ENCODE data around the gene SLC27A4.

Gene SLC27A4

GRCh38 chr9:128365525-128365924, 25.2 kb downstream of the SLC27A4 start:
- no peak for DNase-seq (ENCODE audit: low spot score)

DNA sequence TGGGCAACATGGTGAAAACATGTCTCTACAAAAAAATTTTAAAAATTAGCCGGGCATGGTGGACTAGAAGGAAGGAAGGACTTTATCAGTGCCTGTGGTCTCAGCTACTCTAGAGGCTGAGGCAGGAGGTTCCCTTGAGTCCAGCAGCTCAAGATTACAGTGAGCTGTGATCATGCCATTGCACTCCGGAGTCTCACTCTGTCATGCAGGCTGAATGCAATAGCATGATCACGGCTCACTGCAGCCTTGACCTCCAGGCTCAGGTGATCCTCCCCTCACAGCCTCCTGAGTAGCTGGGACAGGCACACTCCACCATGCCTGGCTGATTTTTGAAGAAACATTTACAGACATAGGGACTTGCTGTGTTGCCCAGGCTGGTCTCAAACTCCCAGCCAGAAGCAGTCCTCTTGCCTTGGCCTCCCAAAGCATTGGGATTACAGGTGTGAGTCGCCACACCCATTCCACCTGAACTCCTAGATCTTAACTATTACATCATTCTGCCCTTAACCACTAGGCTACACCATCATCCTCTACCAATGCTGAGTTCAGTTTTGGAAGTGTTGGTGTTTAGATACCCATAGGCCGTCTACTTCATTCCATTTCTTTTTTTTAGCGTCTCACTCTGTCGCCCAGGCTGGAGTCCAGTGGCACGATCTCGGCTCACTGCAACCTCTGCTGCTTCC, 28.8 kb downstream of the SLC27A4 start:
- no peak for DNase-seq (ENCODE audit: low spot score)

GRCh38 chr9:128370367-128370751, 30.0 kb downstream of the SLC27A4 start:
- DNase-seq (ENCODE audit: low spot score), result no peak

DNA sequence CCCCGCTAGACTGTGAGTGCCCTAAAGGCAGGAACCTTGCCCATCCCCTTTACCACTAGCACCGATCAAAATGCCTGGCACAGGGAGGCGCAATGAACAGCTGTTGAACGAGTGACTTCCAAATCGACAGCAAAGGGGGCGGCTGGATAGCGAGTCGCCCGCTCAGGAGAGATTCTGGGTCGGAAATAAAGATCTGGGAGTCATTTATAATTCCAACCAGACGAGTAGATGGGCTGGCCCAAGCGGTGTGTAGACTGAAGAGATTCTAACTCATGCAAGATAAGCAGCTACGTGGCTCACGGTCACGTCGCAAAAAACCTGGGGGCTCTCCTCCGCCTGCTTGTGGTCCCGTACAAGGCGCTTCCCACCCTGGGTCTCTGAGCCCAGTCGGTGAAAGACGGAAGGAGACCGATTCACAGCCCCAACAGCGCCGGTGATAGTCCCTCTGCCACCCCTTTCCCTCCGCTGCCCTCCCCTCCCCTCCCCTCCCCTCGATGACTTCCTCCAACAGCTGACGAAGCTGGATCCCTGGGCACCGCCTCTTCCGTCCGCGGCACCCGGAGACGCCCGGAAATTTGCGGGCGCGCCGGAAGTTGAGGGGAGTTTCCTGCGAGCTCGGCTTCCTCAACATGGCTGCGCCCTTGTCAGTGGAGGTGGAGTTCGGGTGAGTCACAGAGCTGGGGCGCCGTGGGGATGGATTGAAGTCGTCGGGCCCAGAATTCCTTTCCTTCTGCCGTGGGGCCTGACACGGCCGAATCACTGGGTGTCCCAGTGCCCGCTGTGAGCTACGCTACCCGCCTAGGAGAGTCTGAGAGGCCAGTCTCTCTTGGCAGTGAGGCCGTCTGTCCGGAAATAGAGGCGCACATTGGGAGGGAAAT, 30.7 kb downstream of the SLC27A4 start, which contains the start of gene URM1:
Gene URM1, plus strand, starts transcription at position 623 of the 878 bp plus-strand sequence. Its CDS starts 7 bp downstream, at position 630.
- peak; percentile 95 for DNase-seq (ENCODE audit: low spot score)

DNA sequence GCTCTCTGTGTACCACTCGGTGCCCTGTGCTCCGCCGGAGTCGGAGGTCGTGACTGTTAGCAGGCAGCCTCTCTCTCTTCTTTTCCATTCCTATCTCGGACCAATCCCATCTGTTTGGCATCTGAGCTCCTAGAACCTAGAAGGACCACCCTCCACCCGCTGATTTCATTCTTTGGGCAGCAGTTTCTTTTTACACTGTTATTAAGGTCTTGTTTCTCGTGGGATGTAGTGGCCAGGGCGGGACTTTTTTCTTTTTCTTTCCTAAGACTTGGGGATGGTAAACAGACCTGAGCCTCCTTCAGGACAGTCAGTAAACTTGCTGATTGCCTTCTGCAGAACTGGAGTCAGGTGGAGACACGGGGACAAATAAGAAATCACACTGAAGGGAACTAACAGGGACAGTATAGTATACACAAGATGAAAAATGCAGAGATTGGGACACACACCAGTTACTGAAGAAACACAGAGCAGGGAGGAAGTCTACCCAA, 31.3 kb downstream of the SLC27A4 start:
- no peak for DNase-seq (ENCODE audit: low spot score)

- DNase-seq (ENCODE audit: low spot score), result no peak
Measured at GRCh38 chr9:128372188-128372641, 31.9 kb downstream of the SLC27A4 start.

- no peak for DNase-seq (ENCODE audit: low spot score)
Measured at GRCh38 chr9:128372784-128373183, 32.5 kb downstream of the SLC27A4 start.

GRCh38 chr9:128374221-128374675, 33.9 kb downstream of the SLC27A4 start:
- no peak for DNase-seq (ENCODE audit: low spot score)

DNA sequence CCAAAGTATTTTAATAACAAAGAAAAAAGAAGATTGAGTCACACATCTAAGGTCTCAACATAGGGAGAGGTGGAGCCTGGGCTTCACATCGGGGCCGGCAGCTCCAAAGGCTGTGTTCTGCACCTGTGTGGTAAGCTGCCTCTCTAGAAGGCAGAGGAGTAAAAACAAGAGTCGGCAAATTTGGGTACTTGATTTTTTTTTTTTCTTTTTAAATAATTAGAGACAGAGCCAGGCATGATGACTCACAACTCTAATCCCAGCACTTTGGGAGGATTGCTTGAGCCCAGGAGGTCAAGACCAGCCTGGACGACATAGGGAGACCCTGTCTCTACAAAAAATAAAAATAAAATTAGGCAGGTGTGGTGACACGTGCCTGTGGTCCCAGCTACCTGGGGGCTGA, 35.5 kb downstream of the SLC27A4 start:
- no peak for DNase-seq (ENCODE audit: low spot score)

DNA sequence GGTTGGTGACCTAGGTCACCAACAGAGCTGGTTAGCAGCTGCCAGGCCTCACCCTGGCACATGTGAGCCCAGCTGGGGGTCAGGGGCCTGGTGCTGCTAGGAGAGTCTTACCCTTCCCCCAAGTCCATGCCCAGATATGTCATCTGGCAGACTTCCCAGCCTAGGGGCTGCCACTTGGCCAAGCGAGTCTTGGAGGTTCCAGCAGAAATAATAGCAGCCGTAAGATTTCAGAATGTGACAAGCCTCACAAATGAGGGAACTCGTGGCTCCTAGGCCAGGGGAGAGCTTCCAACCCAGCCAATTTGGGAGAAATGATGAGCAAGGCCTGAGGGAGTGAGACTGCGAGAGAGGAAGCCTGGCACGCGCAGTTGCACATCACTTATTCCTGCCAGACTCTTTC, 41.9 kb downstream of the SLC27A4 start:
- DNase-seq (ENCODE audit: low spot score), result no peak

DNA sequence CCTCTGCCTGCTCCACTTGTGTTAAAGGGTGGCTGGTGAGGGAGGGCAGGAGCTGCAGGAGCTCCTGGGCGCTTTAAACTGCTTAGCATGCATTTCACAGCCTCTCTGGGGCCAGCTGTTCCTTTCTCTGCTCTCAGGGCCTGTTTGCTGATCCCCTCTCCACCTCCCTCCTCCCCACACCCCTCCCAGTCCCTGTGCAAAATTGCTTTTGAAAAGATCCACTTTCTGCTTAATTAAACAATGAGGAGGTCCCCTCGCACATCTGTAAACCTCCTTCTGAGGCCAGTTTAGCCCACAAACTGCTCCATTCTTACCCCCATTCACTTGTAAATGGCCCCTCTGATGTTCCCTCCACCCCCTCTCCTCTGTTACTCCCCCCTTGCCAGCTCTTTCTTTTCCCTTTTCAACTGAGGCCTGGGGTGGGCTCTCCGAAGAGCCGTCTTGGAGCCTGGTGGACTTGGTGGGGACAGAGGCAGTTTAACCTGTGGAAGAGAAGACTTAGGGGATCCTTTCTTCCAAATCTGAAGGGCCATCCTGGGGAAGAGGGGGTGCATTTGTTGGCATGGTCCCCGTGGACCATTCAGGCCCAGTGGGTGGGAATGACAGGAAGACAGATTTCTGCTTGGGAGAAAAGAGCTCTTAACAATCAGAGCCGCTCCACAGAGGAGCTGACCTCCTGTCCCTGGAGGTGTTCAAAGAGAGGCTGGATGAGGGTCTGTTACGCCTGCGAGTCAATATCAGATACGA, 42.9 kb downstream of the SLC27A4 start:
- DNase-seq (ENCODE audit: low spot score), result no peak

- no peak for DNase-seq (ENCODE audit: low spot score)
Measured at GRCh38 chr9:128383791-128384190, 43.5 kb downstream of the SLC27A4 start.

- no peak for DNase-seq (ENCODE audit: low spot score)
Measured at GRCh38 chr9:128384801-128385495, 44.6 kb downstream of the SLC27A4 start.

DNA sequence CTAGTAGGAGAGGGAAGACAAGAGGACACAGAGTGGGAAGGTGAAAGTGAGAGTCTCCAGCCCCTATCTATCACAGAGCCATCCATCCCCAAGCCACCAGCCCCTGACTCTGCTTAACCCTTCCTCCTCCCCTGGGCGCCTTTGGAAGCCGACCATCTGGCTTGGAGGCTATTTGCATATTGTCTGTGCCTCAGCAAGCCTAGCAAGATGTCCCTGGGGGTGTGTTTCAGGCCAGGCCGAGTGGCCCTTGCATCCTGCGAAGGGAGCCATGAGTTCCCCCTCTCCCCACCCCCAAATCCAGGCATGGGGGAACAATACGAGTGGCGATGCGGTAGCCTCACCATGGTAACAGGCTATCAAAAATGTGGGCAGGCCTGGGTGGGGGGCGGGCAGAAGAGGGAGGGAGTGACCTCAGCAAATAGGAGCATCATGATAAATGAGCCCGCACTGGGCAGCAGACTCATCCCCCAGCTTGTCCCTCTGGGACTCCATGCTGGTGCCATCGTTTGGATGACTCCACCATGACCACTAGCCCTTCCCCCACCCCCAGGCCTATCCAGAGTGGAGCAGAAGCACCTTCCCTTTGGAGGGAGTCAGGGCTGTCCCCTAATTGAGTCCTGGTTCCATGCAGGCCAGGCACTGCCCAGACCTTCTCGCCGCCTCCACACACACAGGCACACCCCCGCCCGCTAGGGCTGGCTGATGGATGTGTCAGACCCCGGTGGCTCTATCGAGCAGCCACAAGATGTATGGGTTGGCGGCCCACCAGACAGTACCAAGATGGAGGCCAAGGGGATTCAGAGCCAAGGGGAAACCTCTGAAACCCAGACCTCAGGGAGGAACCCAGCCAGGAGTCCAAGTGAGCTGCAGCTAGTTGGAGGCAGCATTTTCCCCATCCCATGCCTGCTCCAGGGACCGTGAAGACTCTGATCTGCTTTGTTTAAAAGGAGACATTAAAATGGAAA, 45.5 kb downstream of the SLC27A4 start:
- DNase-seq (ENCODE audit: low spot score), result no peak

- DNase-seq (ENCODE audit: low spot score), result no peak
Measured at GRCh38 chr9:128388150-128388549, 47.8 kb downstream of the SLC27A4 start.

DNA sequence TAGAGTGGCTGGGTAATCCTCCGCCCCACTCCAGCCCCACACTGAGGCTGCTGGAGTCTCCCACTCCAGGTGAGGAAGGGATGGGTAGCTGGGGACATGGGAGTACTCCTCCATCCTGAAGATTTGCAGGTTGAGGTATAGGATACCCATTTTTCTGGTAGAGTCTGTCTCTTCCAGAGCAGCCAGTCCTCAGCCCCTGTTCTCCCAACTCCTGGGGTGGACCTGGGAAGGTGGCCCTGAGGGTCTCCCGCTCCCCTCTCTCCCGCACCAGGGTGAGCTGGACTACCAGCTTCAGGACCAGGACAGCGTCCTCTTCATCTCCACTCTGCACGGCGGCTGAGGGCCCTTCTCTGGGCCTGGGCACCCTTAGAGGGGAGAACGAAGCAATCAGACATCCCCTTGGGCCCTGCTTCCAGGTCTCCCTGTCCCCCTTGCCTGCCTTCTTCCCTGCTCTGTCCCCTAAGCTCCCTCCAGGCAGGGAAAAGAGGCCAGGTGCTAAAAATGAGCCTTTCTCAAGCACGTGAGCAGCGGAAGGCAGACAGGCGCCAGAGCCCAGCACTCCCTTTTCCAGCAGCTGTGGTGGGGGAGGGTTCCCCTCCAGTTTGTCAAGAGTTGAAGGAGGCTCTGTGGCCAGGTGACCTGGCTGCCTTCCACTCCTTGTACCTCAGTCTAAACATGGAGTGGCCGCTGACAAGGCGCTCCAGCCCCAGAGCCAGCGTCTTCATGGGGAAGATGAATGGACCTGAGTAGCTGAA, 49.2 kb downstream of the SLC27A4 start:
- DNase-seq (ENCODE audit: low spot score), result no peak

DNA sequence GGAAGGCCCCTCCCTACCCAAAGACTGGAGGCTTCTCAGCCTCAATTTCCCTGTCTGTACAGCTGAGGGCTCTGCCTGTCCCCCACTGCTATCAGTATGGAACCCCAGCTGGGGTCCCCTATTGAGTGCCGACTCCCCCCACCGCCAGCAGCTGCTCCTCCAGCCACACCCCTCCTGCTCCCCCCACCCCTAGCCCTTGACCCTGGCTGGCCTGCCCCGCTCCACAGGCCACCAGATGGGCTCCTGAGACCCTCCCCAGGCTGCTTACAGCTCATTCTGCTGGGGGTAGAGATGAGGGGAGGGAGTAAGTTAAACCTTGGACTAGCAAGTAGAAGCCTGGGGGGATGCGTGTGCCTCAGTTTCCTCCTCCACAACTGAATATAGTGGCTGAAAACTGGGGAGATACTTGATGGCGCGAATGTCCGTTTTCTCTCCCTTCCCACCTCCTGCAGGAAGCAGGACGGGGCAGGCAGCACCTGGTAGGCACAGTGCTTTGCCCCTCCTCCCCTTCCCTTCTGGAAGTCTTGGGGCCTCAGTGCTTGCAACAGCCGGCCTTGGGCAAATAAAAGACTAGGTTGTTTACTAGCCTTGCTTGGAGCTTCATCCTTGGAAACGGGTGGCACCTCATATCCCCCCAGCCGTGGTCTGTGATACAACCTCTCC, 50.0 kb downstream of the SLC27A4 start:
- DNase-seq (ENCODE audit: low spot score), result no peak

DNA sequence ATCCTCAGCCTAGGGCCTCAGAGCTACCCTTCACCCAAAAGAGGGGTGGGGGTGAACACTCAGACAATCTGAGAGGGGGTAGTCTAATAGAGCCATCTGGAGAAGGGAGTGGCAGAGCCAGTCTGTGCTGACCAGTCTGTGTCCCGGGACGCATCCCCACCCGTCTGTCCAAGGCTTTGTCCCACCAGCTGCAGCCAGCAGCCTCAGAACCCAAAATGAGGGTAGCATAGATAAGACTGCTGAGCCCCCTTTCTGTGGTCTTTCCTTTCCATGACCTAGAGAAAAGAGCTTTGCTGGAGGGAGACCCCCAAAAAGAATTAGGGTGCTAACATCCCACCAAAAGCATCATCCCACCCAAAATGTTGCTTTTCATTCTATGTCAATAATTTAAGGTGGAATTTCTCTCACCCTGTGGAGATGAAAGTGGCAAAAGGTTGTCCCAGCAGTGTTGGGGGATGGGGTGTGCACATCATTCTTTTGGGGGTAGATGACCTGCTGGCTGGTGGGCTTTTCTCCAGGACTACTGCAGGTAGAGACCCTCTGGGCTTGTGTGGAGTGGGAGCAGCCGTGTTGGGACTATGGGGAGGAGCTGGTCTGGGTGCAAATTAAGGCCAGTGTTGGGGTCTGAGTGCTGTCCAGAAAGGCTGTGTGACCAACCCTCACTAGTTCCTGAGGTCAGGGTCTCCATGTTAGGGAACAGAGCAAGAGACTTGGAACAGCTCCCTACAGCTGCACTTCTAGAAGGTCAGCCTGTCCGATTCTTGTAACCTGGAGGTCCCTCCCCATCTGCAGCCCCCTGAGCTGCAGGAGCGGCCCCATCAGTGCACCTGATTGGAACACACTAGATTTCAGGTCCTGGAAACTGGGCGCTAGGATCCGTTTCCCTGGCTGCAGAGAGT, 50.7 kb downstream of the SLC27A4 start:
- no peak for DNase-seq (ENCODE audit: low spot score)
